ENCODE data around the gene SORCS2. TPM values are rescaled to one million over a fixed set of nuclear protein-coding genes. Genes with fewer than 3 reads are reported as not detected.

Gene SORCS2
- total RNA-seq, 1 donor from 2014 or later = 10.9 TPM

- H3K9me3 Mint-ChIP-seq (ENCODE audit: low read depth) = peaks cover 19% of the 10 kb centered on the region
Observed at GRCh38 chr4:7400671-7401298, 208.4 kb downstream of the SORCS2 start.

GRCh38 chr4:7402526-7402925 is 210.2 kb downstream of the SORCS2 start:
- no peak for TF ChIP-seq CTCF (IDR thresholded peaks at IDR 0.05)
- peaks cover 50% of the 10 kb centered on the region for H3K27me3 Mint-ChIP-seq (ENCODE audit: low read depth)
- H3K4me3 Mint-ChIP-seq (ENCODE audit: unreplicated experiment) = no peak overlapping the region
- peaks cover 35% of the 10 kb centered on the region for H3K9me3 Mint-ChIP-seq (ENCODE audit: low read depth)
- H3K4me1 Mint-ChIP-seq (ENCODE audit: low read depth) = peaks cover 12% of the 10 kb centered on the region
- peak; percentile 2 for DNase-seq (ENCODE audit: low spot score)
- H3K36me3 Mint-ChIP-seq (ENCODE audit: low read depth) = peaks cover 16% of the 10 kb centered on the region
- H3K27ac Mint-ChIP-seq (ENCODE audit: unreplicated experiment) = no peak overlapping the region

More at GRCh38 chr4:7400671-7401298, 208.4 kb downstream of the SORCS2 start:
- no peak for DNase-seq (ENCODE audit: low spot score)
- Mint-ChIP-seq H3K27ac (ENCODE audit: unreplicated experiment) (no peak overlapping the region), H3K4me3 (ENCODE audit: unreplicated experiment) (no peak overlapping the region), H3K36me3 (ENCODE audit: low read depth) (peaks cover 11% of the 10 kb centered on the region), H3K27me3 (ENCODE audit: low read depth) (peaks cover 52% of the 10 kb centered on the region), H3K4me1 (ENCODE audit: low read depth) (peaks cover 18% of the 10 kb centered on the region)
- TF ChIP-seq CTCF (IDR thresholded peaks at IDR 0.05) = no peak

GRCh38 chr4:7403001-7403400 is 210.7 kb downstream of the SORCS2 start:
- peaks cover 38% of the 10 kb centered on the region for H3K9me3 Mint-ChIP-seq (ENCODE audit: low read depth)
- H3K36me3 Mint-ChIP-seq (ENCODE audit: low read depth) = peaks cover 16% of the 10 kb centered on the region
- H3K4me3 Mint-ChIP-seq (ENCODE audit: unreplicated experiment) = no peak overlapping the region
- no peak overlapping the region for H3K27ac Mint-ChIP-seq (ENCODE audit: unreplicated experiment)
- H3K4me1 Mint-ChIP-seq (ENCODE audit: low read depth) = peaks cover 7% of the 10 kb centered on the region
- H3K27me3 Mint-ChIP-seq (ENCODE audit: low read depth) = peaks cover 46% of the 10 kb centered on the region
- no peak for TF ChIP-seq CTCF (IDR thresholded peaks at IDR 0.05)
- DNase-seq (ENCODE audit: low spot score) = no peak

GRCh38 chr4:7408166-7408565 is 215.8 kb downstream of the SORCS2 start:
- Mint-ChIP-seq H3K4me1 (ENCODE audit: low read depth) (peaks cover 5% of the 10 kb centered on the region), H3K27ac (ENCODE audit: unreplicated experiment) (no peak overlapping the region), H3K4me3 (ENCODE audit: unreplicated experiment) (no peak overlapping the region), H3K27me3 (ENCODE audit: low read depth) (peaks cover 38% of the 10 kb centered on the region), H3K36me3 (ENCODE audit: low read depth) (peaks cover 21% of the 10 kb centered on the region), H3K9me3 (ENCODE audit: low read depth) (peaks cover 44% of the 10 kb centered on the region)
- TF ChIP-seq CTCF (IDR thresholded peaks at IDR 0.05) = no peak
- DNase-seq (ENCODE audit: low spot score) = no peak

GRCh38 chr4:7410446-7410845 is 218.1 kb downstream of the SORCS2 start:
- Mint-ChIP-seq H3K27ac (ENCODE audit: unreplicated experiment) (no peak overlapping the region), H3K9me3 (ENCODE audit: low read depth) (peaks cover 34% of the 10 kb centered on the region), H3K27me3 (ENCODE audit: low read depth) (peaks cover 43% of the 10 kb centered on the region), H3K4me1 (ENCODE audit: low read depth) (peaks cover 5% of the 10 kb centered on the region), H3K4me3 (ENCODE audit: unreplicated experiment) (no peak overlapping the region), H3K36me3 (ENCODE audit: low read depth) (peaks cover 17% of the 10 kb centered on the region)
- no peak for DNase-seq (ENCODE audit: low spot score)
- TF ChIP-seq CTCF (IDR thresholded peaks at IDR 0.05) = no peak

Data from chondrocyte (in vitro differentiated cells).